MM.1S (cell line): Measurements from ENCODE around the gene LTBP3.
"Not testable (repeated sequence)": the region's sequence is repeated elsewhere in the genome, so short reads cannot be mapped to it uniquely, and the experiment has no call there.

Experiments
- DNase-seq: peaks from one replicate; pipeline ENCODE4 v3.0.0-alpha.2; 2015
- H2AFZ ChIP-seq: fragments of 300-600 bp; sonication (generic); 2 replicates; pipeline ENCODE4 v1.6.0; 2016; ENCODE audit warnings: antibody characterized with exemption, low read length
- H3F3A ChIP-seq: fragments of 300-600 bp; sonication (generic); 2 replicates; pipeline ENCODE4 v1.6.1; 2016; ENCODE audit warnings: mild to moderate bottlenecking, antibody characterized with exemption, low read length, moderate library complexity, mixed read lengths; ENCODE audit not compliant: insufficient read depth
- H3K27ac ChIP-seq: fragments of 300-600 bp; sonication (generic); 2 replicates; pipeline ENCODE4 v1.5.1; 2016; ENCODE audit warnings: mild to moderate bottlenecking, low read length
- H3K27me3 ChIP-seq: fragments of 300-600 bp; sonication (generic); replicated peaks from 2 replicates; pipeline ENCODE4 v1.6.0; 2016; ENCODE audit warnings: low read length; ENCODE audit not compliant: insufficient read depth
- H3K36me3 ChIP-seq: fragments of 300-600 bp; sonication (generic); replicated peaks from 2 replicates; pipeline ENCODE4 v1.6.1; 2016; ENCODE audit warnings: mild to moderate bottlenecking, low read length, mixed read lengths; ENCODE audit not compliant: insufficient read depth
- H3K4me1 ChIP-seq: fragments of 300-600 bp; sonication (generic); 2 replicates; pipeline ENCODE4 v1.6.1; 2016; ENCODE audit warnings: low read length, mixed read lengths
- H3K4me2 ChIP-seq: fragments of 300-600 bp; sonication (generic); 2 replicates; pipeline ENCODE4 v1.6.0; 2016; ENCODE audit warnings: low read depth, low read length
- H3K4me3 ChIP-seq: fragments of 300-600 bp; sonication (generic); 2 replicates; pipeline ENCODE4 v1.5.1; 2016; ENCODE audit warnings: low read length, mixed read lengths
- H3K79me2 ChIP-seq: fragments of 300-600 bp; sonication (generic); 2 replicates; pipeline ENCODE4 v1.6.1; 2016; ENCODE audit warnings: mixed run types, low read length, mixed read lengths
- H3K9ac ChIP-seq: fragments of 300-600 bp; sonication (generic); 2 replicates; pipeline ENCODE4 v1.6.1; 2016; ENCODE audit warnings: low read length, mixed read lengths
- H3K9me2 ChIP-seq: fragments of 300-600 bp; sonication (generic); replicated peaks from 2 replicates; pipeline ENCODE4 v1.6.1; 2016; ENCODE audit warnings: mild to moderate bottlenecking, low read length, mixed read lengths; ENCODE audit not compliant: insufficient read depth
- H3K9me3 ChIP-seq: fragments of 300-600 bp; sonication (generic); replicated peaks from 2 replicates; pipeline ENCODE4 v1.6.1; 2016; ENCODE audit warnings: mild to moderate bottlenecking, low read length, mixed read lengths; ENCODE audit not compliant: insufficient read depth
- H4K20me1 ChIP-seq: fragments of 300-600 bp; sonication (generic); 2 replicates; pipeline ENCODE4 v1.6.1; 2016; ENCODE audit warnings: mild to moderate bottlenecking, low read length, moderate library complexity, mixed read lengths; ENCODE audit not compliant: insufficient read depth
- EZH2 ChIP-seq: fragments of 300-600 bp; sonication (generic); optimal IDR thresholded peaks from 2 replicates; pipeline ENCODE3; 2017; ENCODE audit warnings: low read depth, mild to moderate bottlenecking, antibody characterized with exemption, low read length, mixed read lengths
- EZH2phosphoT487 ChIP-seq: fragments of 300-600 bp; sonication (generic); IDR thresholded peaks from 2 replicates; pipeline ENCODE4 v1.6.1; 2018; ENCODE audit warnings: antibody characterized with exemption, low read length
- TF ChIP-seq, protein P1 (sequence below): fragments of 300-600 bp; sonication (generic); IDR thresholded peaks from 2 replicates; pipeline ENCODE4 v1.5.1; 2016; ENCODE audit warnings: antibody characterized with exemption, low read length, mixed read lengths

LTBP3 gene

DNA sequence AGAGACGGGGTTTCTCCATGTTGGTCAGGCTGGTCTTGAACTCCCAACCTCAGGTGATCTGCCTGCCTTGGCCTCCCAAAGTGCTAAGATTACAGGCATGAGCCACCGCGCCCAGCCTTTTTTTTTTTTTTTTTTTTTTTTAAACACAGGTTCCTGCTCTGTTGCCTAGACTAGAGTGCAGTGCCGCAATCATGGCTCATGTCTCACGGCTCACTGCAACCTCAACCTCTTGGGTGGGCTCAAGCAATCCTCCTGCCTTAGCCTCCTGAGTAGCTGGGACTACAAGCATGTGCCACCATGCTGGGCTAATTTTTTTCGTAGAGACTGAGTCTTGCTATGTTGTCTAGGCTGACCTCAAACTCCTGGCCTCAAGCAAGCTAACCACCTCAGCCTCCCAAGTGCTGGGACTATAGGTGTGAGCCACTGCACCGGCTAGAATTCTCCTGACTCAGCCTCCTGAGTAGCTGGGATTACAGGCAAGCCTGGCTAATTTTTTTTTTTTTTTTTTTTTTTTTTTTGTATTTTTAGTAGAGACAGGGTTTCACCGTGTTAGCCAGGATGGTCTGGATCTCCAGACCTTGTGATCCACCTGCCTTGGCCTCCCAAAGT is 39.1 kb downstream of the LTBP3 start:
- not testable (repeated sequence) for H3K9me2 ChIP-seq, H3K79me2 ChIP-seq, H3K4me2 ChIP-seq, H3K4me3 ChIP-seq, H2AFZ ChIP-seq, H3K36me3 ChIP-seq, H4K20me1 ChIP-seq, DNase-seq, H3K9ac ChIP-seq, H3K9me3 ChIP-seq, H3K27ac ChIP-seq, H3K27me3 ChIP-seq, H3K4me1 ChIP-seq
- peaks cover 13% of the 10 kb centered on the region for H3F3A ChIP-seq

GRCh38 chr11:65516135-65516968 is 41.8 kb downstream of the LTBP3 start:
- Histone ChIP-seq H3K27me3 (no peaks in the 10 kb centered on the region), H3K4me1 (no peaks in the 10 kb centered on the region), H3K4me3 (no peak overlapping the region), H2AFZ (no peak overlapping the region), H3K79me2 (no peaks in the 10 kb centered on the region), H3F3A (peaks cover 13% of the 10 kb centered on the region), H3K9me2 (no peaks in the 10 kb centered on the region), H4K20me1 (no peaks in the 10 kb centered on the region), H3K27ac (no peak overlapping the region), H3K9me3 (no peaks in the 10 kb centered on the region), H3K9ac (no peak overlapping the region), H3K4me2 (no peak overlapping the region), H3K36me3 (no peaks in the 10 kb centered on the region)
- DNase-seq: no peak
- TF ChIP-seq EZH2phosphoT487 (no peak), EZH2 (no peak)
- TF ChIP-seq, protein P1, sequence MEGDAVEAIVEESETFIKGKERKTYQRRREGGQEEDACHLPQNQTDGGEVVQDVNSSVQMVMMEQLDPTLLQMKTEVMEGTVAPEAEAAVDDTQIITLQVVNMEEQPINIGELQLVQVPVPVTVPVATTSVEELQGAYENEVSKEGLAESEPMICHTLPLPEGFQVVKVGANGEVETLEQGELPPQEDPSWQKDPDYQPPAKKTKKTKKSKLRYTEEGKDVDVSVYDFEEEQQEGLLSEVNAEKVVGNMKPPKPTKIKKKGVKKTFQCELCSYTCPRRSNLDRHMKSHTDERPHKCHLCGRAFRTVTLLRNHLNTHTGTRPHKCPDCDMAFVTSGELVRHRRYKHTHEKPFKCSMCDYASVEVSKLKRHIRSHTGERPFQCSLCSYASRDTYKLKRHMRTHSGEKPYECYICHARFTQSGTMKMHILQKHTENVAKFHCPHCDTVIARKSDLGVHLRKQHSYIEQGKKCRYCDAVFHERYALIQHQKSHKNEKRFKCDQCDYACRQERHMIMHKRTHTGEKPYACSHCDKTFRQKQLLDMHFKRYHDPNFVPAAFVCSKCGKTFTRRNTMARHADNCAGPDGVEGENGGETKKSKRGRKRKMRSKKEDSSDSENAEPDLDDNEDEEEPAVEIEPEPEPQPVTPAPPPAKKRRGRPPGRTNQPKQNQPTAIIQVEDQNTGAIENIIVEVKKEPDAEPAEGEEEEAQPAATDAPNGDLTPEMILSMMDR: no peak

- not testable (repeated sequence) for H3K9me3 ChIP-seq, H3K4me1 ChIP-seq, H3K27me3 ChIP-seq, H3K4me2 ChIP-seq, H3K27ac ChIP-seq, H3K79me2 ChIP-seq, H3K36me3 ChIP-seq, H3K4me3 ChIP-seq, H3K9ac ChIP-seq, H2AFZ ChIP-seq, H3K9me2 ChIP-seq, DNase-seq, H4K20me1 ChIP-seq
- peaks cover 42% of the 10 kb centered on the region for H3F3A ChIP-seq
Measured at GRCh38 chr11:65512311-65512710, 45.8 kb downstream of the LTBP3 start.

- no peaks in the 10 kb centered on the region for H3K9me2 ChIP-seq
- H3K4me1 ChIP-seq: peaks cover 36% of the 10 kb centered on the region
- no peak overlapping the region for H2AFZ ChIP-seq
- peaks cover 53% of the 10 kb centered on the region for H3K79me2 ChIP-seq
- no peaks in the 10 kb centered on the region for H3K27me3 ChIP-seq
- peaks cover 44% of the 10 kb centered on the region for H4K20me1 ChIP-seq
- peaks cover 83% of the 10 kb centered on the region for H3F3A ChIP-seq
- peak overlapping the region; percentile 94 for H3K27ac ChIP-seq
- H3K36me3 ChIP-seq: peaks cover 27% of the 10 kb centered on the region
- peak overlapping the region; percentile 67; the same call in 1 of the 2 replicates for H3K4me2 ChIP-seq
- H3K4me3 ChIP-seq: no peak overlapping the region
- TF ChIP-seq EZH2: no peak
- TF ChIP-seq, protein P1: no peak
- TF ChIP-seq EZH2phosphoT487: no peak
- peak; percentile 78 for DNase-seq
- H3K9ac ChIP-seq: peak overlapping the region; percentile 100; the same call in 1 of the 2 replicates
- no peaks in the 10 kb centered on the region for H3K9me3 ChIP-seq
Measured at GRCh38 chr11:65506772-65507505, 51.2 kb downstream of the LTBP3 start.
